Heart left ventricle (tissue), 13 donors: ENCODE data around the gene OOSP3.

Experiments used
- CTCF ChIP-seq, 12 donors: fragments of 200-600 bp; sonication (generic) in 4 of 12; IDR thresholded peaks; one replicate each; pipeline versions ENCODE4 v1.5.0 to v1.8.0; 2018 to 2022; ENCODE audit warnings: antibody characterized with exemption in 12 of 12, mild to moderate bottlenecking in 5 of 12
- POLR2A ChIP-seq, 2 donors: fragments of 450-650 bp; IDR thresholded peaks; one replicate each; pipeline ENCODE4 v1.6.1; 2017; ENCODE audit warnings: antibody characterized with exemption in 2 of 2, mild to moderate bottlenecking in 2 of 2, moderate library complexity in 2 of 2
- donor health status: ischemic (EF 13 %, LVEDD 7.1; RV severe dilation, severe dysfunction).
- donor health status: DM: no; HTN: yes; CAD: no.
- donor health status: DM: no; HTN: no; CAD: no.
- donor health status: ischemic (EF 25% LVEDD 6.9; RV normal size, moderate dysfunction).
- donor health status: ischemic (EF 25% LVEDD 5.7; RV mildly dilated, moderate dysfunction).
- donor health status: ischemic (EF 35%, LVEDD 5.7; RV mildly dilated, moderate dysfunction).
- donor health status: nonischemic (EF 11% LVEDD 7.7; RV severe dilation, severe dysfunction).
- donor health status: DM: yes; HTN: yes; CAD: no.
- donor health status: PGD.
- donor health status: ischemic (EF 29% LVEDD 5.4; RV normal size, mild dysfunction).
- donor health status: nonischemic (EF 23%, LVEDD 6.1; RV moderate dilation, normal function).

GRCh38 chr11:59938132-59938531, 59.5 kb downstream of the OOSP3 start, which contains the start of gene OOSP1:
- TF ChIP-seq POLR2A (IDR thresholded peaks at IDR 0.05) (no peak), CTCF (IDR thresholded peaks at IDR 0.05) (no peak)
